CD4-positive, alpha-beta T cell treated with Interleukin-17A for 4 hours (primary cell): ENCODE measurements around the gene PMS1.
"Not testable (repeated sequence)": the region's sequence is repeated elsewhere in the genome, so short reads cannot be mapped to it uniquely, and the experiment has no call there.

Experiments
- DNase-seq: peaks from one replicate; pipeline ENCODE4 v3.0.0-alpha.2; 2020; ENCODE audit warnings: mixed read lengths

PMS1 gene

GRCh38 chr2:189866296-189866695 lies 82.0 kb downstream of the PMS1 start:
- no peak for DNase-seq

DNA sequence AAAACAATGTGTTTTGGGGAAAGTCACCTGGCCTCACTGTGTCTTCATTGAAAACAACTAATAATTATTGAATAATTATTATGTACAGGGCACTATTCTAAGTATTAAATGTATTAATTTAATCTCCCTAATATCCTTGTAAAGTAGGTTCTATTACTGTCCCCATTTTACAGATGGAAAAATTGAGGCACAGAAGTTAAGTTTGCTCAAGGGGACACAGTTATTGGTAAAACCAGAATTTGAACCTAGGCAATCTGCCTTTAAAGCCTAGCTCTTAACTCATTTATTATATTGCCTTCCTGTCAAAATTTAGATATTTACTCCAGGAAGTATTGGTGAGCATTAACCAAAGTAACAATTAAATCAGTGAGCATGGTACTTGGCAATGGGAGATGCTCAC lies 84.6 kb downstream of the PMS1 start:
- no peak for DNase-seq

GRCh38 chr2:189870381-189871085 lies 86.3 kb downstream of the PMS1 start:
- DNase-seq: no peak

DNA sequence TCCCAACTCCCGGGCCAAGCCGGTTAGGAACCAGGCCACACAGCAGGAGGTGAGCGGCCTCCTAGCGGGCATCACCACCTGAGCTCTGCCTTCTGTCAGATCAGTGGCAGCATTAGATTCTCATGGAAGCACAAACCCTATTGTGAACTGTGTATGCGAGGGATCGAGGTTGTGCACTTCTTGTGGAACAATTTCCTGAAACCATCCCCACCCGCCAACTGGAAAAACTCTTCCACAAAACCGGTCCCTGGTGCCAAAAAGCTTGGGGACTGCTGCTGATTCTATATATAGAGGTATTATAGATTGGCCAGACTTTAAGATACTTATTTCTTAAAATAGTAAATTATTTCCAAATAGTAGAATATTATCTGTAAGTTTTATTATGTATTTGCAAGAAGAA lies 89.4 kb downstream of the PMS1 start:
- DNase-seq: no peak

GRCh38 chr2:189874586-189875320 lies 90.5 kb downstream of the PMS1 start:
- no peak for DNase-seq

GRCh38 chr2:189876271-189876670 lies 92.0 kb downstream of the PMS1 start:
- no peak for DNase-seq

GRCh38 chr2:189879716-189880081 lies 95.4 kb downstream of the PMS1 start:
- no peak for DNase-seq

GRCh38 chr2:189880429-189880828 lies 96.2 kb downstream of the PMS1 start:
- no peak for DNase-seq

GRCh38 chr2:189880832-189881492 lies 96.7 kb downstream of the PMS1 start:
- DNase-seq: no peak

- no peak for DNase-seq
Measured at GRCh38 chr2:189885368-189885767, 101.1 kb downstream of the PMS1 start.

DNA sequence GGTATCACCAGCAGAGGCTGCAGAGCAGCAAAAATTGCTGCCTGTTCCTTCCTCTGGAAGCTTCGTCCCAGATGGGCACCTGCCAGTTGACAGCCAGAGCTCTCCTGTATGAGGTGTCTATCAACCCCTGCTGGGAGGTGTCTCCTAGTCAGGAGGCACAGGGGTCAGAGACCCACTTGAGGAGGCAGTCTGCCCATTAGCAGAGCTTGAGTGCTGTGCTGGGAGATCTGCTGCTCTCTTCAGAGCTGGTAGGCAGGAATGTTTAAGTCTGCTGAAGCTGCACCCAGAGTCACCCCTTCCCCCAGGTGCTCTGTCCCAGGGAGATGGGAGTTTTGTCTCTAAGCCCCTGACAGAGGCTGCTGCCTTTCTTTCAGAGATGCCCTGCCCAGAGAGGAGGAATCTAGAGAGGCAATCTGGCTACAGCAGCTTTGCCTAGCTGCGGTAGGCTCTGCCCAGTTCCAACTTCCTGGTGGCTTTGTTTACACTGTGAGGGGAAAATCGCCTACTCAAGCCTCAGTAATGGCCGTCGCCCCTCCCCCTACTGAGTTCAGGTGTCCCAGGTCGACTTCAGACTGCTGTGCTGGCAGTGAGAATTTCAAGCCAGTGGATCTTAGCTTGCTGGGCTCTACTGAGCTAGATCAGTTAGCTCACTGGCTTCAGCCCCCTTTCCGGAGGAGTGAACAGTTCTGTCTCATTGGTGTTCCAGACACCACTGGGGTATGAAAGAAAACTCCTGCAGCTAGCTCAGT lies 108.5 kb downstream of the PMS1 start:
- not testable (repeated sequence) for DNase-seq

- DNase-seq: no peak
Measured at GRCh38 chr2:189896809-189897208, 112.6 kb downstream of the PMS1 start.

DNA sequence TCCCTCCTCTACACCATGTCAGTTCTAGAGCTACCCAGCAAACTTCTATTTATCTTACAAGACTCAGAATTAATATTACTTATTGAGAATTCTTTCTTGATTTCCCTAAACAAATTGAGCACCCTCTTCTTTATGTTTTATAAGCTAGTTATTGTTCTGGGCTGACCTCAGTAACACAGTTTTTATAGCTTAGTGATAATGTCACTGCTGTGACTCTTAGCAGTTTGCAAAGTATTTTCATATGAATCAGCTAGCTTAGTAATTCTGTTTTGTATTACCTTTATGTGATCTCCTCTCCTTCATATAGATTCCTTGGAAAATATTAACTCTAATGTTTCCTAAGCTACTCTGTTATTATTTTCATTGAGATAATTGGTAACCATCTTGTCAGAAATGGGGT lies 114.9 kb downstream of the PMS1 start:
- DNase-seq: no peak

DNA sequence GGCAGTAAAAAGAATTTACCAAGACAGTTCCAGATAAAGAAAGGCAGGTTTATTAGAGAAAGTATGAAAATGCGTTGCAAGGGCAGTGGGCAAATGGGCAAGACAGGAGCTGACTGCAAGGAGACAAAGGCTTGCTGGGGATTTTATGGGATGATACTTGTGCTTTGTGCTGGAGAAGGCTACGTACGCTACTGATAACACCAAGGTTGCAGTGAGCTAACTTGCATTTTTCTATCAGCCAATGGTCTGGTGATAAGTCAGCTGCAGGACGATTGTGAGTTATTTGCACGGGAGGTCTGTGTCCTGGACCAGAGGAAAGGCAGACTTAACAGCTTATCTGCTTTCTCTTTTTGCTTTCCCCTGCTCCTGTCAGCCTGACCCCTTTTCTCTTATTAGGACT lies 116.5 kb downstream of the PMS1 start:
- no peak for DNase-seq

DNA sequence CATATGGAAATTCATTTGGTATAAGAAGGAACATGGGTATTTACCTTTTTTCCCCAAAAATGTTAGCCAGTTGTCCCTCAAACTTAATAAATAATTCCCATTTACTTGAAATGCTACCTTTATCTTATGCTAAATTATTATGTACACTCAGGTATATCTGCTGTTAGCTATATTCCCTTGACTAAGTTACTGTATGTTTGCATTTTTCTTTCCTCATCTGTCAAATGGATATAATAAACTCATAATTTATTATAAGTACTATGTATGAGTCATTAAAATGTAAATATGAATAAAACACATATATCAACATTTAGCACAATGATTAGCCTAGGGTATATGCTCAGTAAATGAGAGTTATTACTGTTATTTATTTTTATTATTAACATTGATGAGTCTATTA lies 117.4 kb downstream of the PMS1 start:
- no peak for DNase-seq

DNA sequence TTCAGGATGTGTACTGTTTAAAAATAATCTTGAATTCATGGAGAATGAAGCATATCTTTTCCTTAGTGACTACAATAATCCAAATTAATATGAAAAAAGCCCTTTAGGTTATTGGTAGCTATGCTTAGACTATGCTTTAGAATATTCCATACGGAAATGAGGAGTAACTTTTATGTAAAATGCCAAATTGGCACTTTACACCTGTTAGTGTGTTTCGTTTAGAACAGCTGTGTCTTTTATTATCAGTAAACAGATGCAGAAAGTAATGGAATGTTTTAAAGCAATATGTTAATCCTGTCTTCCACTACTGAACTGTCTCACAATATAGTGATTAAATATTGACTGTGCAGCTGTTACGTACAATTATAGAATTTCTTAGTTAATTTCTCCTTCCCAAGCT lies 129.6 kb downstream of the PMS1 start:
- no peak for DNase-seq

DNA sequence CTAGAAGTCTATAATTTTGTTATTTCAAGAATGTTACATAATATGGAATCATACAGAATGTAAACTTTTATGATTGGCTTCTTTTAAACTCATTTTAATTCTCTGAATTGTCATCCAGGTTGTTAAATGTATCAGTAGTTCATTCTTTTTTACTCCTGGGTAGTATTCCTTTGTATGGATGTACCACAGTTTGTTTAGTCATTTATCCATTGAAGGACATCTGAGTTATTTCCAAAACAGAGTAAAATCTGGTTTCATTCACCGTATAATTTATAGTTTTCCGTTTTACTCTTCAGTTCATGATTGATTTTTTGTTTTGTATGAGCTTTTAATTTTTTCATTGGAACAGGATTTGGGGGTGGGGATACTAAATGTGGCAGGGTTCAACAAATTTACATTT lies 132.4 kb downstream of the PMS1 start:
- no peak for DNase-seq
